ENCODE measurements around the gene SLBP. TPM values are rescaled to one million over a fixed set of nuclear protein-coding genes. Genes with fewer than 3 reads are reported as not detected.

Gene SLBP
- total and polyA plus RNA-seq, 10 of the 15 experiments (the other 5 are each of a cell fraction or from before 2014, with no cell fraction given): 94.4 to 278 (median 158) TPM

- no peak for TF ChIP-seq SMAD1 (IDR thresholded peaks at IDR 0.05; ENCODE audit: low read depth, partially characterized antibody)
- TF ChIP-seq SUPT20H (IDR thresholded peaks at IDR 0.05; ENCODE audit: borderline replicate concordance, control insufficient read depth, low read depth, low read length): no peak
- TF ChIP-seq GATAD2B (conservative IDR thresholded peaks at IDR 0.05; ENCODE audit: low read depth): peak; percentile 7; the same call in 1 of the 2 replicates
Measured at GRCh38 chr4:1721003-1721665, 9.0 kb upstream of the SLBP start, which contains the start of the genes TACC3 and TMEM129 (continued).

GRCh38 chr4:1720163-1720983 is 8.3 kb upstream of the SLBP start:
- Histone ChIP-seq H3K27me3 (replicated peaks in 1 of 2; ENCODE audit: control insufficient read depth in 2 of 2, insufficient read depth in 2 of 2, low read length in 1 of 2) (no peaks in the 10 kb centered on the region), H3K27ac (ENCODE audit: control insufficient read depth, insufficient read depth) (peak overlapping the region; percentile 72), H3K36me3 (ENCODE audit: control insufficient read depth in 2 of 2, insufficient read depth in 2 of 2, low read length in 1 of 2) (peaks cover 4 to 10% of the 10 kb centered on the region in 2 experiments; a peak in 3 of 4 replicates), H4K20me1 (ENCODE audit: control insufficient read depth, insufficient read depth) (peaks cover 4% of the 10 kb centered on the region), H3K4me1 (ENCODE audit: control insufficient read depth, insufficient read depth, low read length) (peaks cover 31% of the 10 kb centered on the region), H3K4me3 (peak overlapping the region; percentile 73), H3K9me3 (replicated peaks; ENCODE audit: control insufficient read depth, insufficient read depth, low read length) (no peaks in the 10 kb centered on the region), H3K79me2 (ENCODE audit: control insufficient read depth, insufficient read depth, low read length) (peaks cover 64% of the 10 kb centered on the region), H3K9ac (ENCODE audit: control insufficient read depth, insufficient read depth, low read length) (peak overlapping the region; percentile 77), H3K4me2 (ENCODE audit: control insufficient read depth, insufficient read depth) (peak overlapping the region; percentile 97), H2AFZ (ENCODE audit: control insufficient read depth, low read depth, low read length) (peak overlapping the region; percentile 87)
- in situ Hi-C loops (cut with MboI): no loop called here
- ChIA-PET SMC1A (ENCODE audit: uncharacterized antibody, unreplicated experiment) (interaction anchor here (0.9 to 11.0 kb wide), 3 partner anchors 12 to 27 kb away, joined by 3 to 132 read pairs (median 33); no protein-coding TSS in a partner anchor), POLR2A (interaction anchor here (0.7 to 3.8 kb wide), 8 partner anchors 8 to 133 kb away, joined by 3 to 34 read pairs (median 4); partner anchors contain the start of gene SLBP), RAD21 (ENCODE audit: unreplicated experiment) (interaction anchor here (0.8 to 3.3 kb wide), 3 partner anchors 11 to 27 kb away, joined by 3 to 32 read pairs (median 3); no protein-coding TSS in a partner anchor), CTCF (interaction anchor here (0.6 to 15.5 kb wide), 5 partner anchors 9 to 181 kb away, joined by 3 to 317 read pairs (median 3); partner anchors contain the start of gene SLBP)
- FAIRE-seq (no peak), DNase-seq (ENCODE audit: low read depth, low spot score) (no peak), ATAC-seq (peak; percentile 35)
- BruUV-seq (replicated peaks): no TSS peak
- intact Hi-C loops (cut with micrococcal nuclease; ENCODE audit: unreplicated experiment): no loop called here
- under 1% methylated on average over 79 of the region's 79 CpGs for WGBS (ENCODE audit: insufficient coverage, insufficient replicate concordance, low lambda C conversion rate, missing lambda C conversion rate)
- TF ChIP-seq CTCF (IDR thresholded peaks at IDR 0.05 in 2 of 3, conservative IDR thresholded peaks at IDR 0.05 in 1 of 3; ENCODE audit: control insufficient read depth in 2 of 3, extremely low read depth in 1 of 3, insufficient read depth in 1 of 3, low read depth in 3 of 3, low read length in 3 of 3) (no peak), TCF12 (IDR thresholded peaks at IDR 0.05; ENCODE audit: low read depth, low read length) (0 out of 2 replicates have a peak, but pooled peaks have one; percentile 6), CHD2 (IDR thresholded peaks at IDR 0.05; ENCODE audit: borderline replicate concordance, low read depth, low read length) (no peak), ZNF24 (IDR thresholded peaks at IDR 0.05) (no peak), BCL3 (IDR thresholded peaks at IDR 0.05; ENCODE audit: borderline replicate concordance, insufficient read depth, low read depth, low read length, poor library complexity, severe bottlenecking) (peak; percentile 4), ZNF592 (IDR thresholded peaks at IDR 0.05) (no peak), CHD1 (IDR thresholded peaks at IDR 0.05; ENCODE audit: low read depth, low read length) (no peak)

Measured in GM12878 (cell line).